Measurements from ENCODE around the gene STEEP1. TPM values are rescaled to one million over a fixed set of nuclear protein-coding genes. Genes with fewer than 3 reads are reported as not detected.
"Not testable (repeated sequence)": the region's sequence is repeated elsewhere in the genome, so short reads cannot be mapped to it uniquely, and the experiment has no call there.

Gene STEEP1
- polyA plus RNA-seq, 6 donors from 2014 or later: 5.3 to 26.8 (median 20.7) TPM

GRCh38 chrX:119493851-119494495 lies 71.2 kb downstream of the STEEP1 start:
- not testable (repeated sequence) for H3K4me3 Mint-ChIP-seq; ATAC-seq (ENCODE audit: low read depth in 2 of 2); H3K9me3 Mint-ChIP-seq; H3K27ac Mint-ChIP-seq; H3K27me3 Mint-ChIP-seq; DNase-seq; H3K36me3 Mint-ChIP-seq
- H3K4me1 Mint-ChIP-seq: peaks cover 12 to 19% (median 16%) of the 10 kb centered on the region in 3 donors

GRCh38 chrX:119492463-119492862 lies 72.7 kb downstream of the STEEP1 start:
- DNase-seq: no peak
- H3K9me3 Mint-ChIP-seq: peaks cover 0 to 4% (median 0%) of the 10 kb centered on the region in 7 donors
- H3K27me3 Mint-ChIP-seq: peaks cover 0 to 8% (median 0%) of the 10 kb centered on the region in 3 donors
- H3K4me3 Mint-ChIP-seq: no peak overlapping the region
- peaks cover 12 to 21% (median 16%) of the 10 kb centered on the region in 3 donors for H3K4me1 Mint-ChIP-seq
- no peaks in the 10 kb centered on the region for H3K36me3 Mint-ChIP-seq
- no peak overlapping the region for H3K27ac Mint-ChIP-seq
- ATAC-seq (ENCODE audit: low read depth in 2 of 2): no peak

- H3K4me1 Mint-ChIP-seq: peaks cover 0 to 5% (median 0%) of the 10 kb centered on the region in 3 donors
- H3K4me3 Mint-ChIP-seq: no peak overlapping the region
- H3K9me3 Mint-ChIP-seq: peaks cover 0 to 4% (median 0%) of the 10 kb centered on the region in 7 donors
- DNase-seq: no peak
- H3K27me3 Mint-ChIP-seq: no peaks in the 10 kb centered on the region
- no peaks in the 10 kb centered on the region for H3K36me3 Mint-ChIP-seq
- no peak for ATAC-seq (ENCODE audit: low read depth in 2 of 2)
- no peak overlapping the region for H3K27ac Mint-ChIP-seq
These were observed 75.8 kb downstream of the STEEP1 start for GRCh38 chrX:119489212-119490074.

- no peak overlapping the region for H3K4me3 Mint-ChIP-seq
These were observed 76.5 kb downstream of the STEEP1 start for GRCh38 chrX:119488749-119489148.

More at GRCh38 chrX:119488749-119489148, 76.5 kb downstream of the STEEP1 start:
- no peaks in the 10 kb centered on the region for H3K36me3 Mint-ChIP-seq
- no peak for ATAC-seq (ENCODE audit: low read depth in 2 of 2)
- H3K27me3 Mint-ChIP-seq: no peaks in the 10 kb centered on the region
- peak overlapping the region in 1 of 6 donors; percentile 12 for H3K27ac Mint-ChIP-seq
- peaks cover 0 to 5% (median 0%) of the 10 kb centered on the region in 3 donors for H3K4me1 Mint-ChIP-seq
- peak; percentile 34 for DNase-seq
- H3K9me3 Mint-ChIP-seq: peaks cover 0 to 4% (median 0%) of the 10 kb centered on the region in 7 donors

Other genes with a start within 250 kb of the STEEP1 start
- 10 to 100 TPM in 5 of 6 donors, 1 to 10 TPM in 1; 9.3 to 15.3 (median 12.5) TPM for gene SLC25A43, start 166.1 kb downstream of the STEEP1 start, polyA plus RNA-seq (ENCODE audit: low read depth in 6 of 6)
- gene SLC25A5, start 97.0 kb downstream of the STEEP1 start, polyA plus RNA-seq (ENCODE audit: low read depth in 6 of 6): 100 to 1,000 TPM; 309 to 601 (median 346) TPM
- gene UBE2A, start 9.2 kb upstream of the STEEP1 start, polyA plus RNA-seq (ENCODE audit: low read depth in 6 of 6): 10 to 100 TPM; 61.8 to 98.9 (median 75.6) TPM
- gene NKRF, start 41.0 kb upstream of the STEEP1 start, polyA plus RNA-seq (ENCODE audit: low read depth in 6 of 6): 1 to 10 TPM; 4.2 to 9.4 (median 7.1) TPM
- 100 to 1,000 TPM in 5 of 6 donors, 10 to 100 TPM in 1; 78.8 to 189 (median 150) TPM for gene SEPTIN6, start 127.8 kb upstream of the STEEP1 start, polyA plus RNA-seq (ENCODE audit: low read depth in 6 of 6)
- 10 to 100 TPM in 2 of 6 donors, 1 to 10 TPM in 4; 1.7 to 21.9 (median 8.7) TPM for gene SOWAHD, start 193.2 kb upstream of the STEEP1 start, polyA plus RNA-seq (ENCODE audit: low read depth in 6 of 6)
- 1,000 to 10,000 TPM; 3,399 to 4,973 (median 4,743) TPM for gene RPL39, start 226.2 kb upstream of the STEEP1 start, polyA plus RNA-seq (ENCODE audit: low read depth in 6 of 6)

All from naive B cell (primary cell).